Measurements from ENCODE around the gene MRPL3. TPM values are rescaled to one million over a fixed set of nuclear protein-coding genes. Genes with fewer than 3 reads are reported as not detected.

Gene MRPL3
- total RNA-seq, 1 experiment from 2014 or later = 237 TPM

Other genes with a start within 250 kb of the MRPL3 start
- 7.3 and 12.3 TPM in 2 replicates for gene NUDT16, start 121.2 kb downstream of the MRPL3 start, total RNA-seq (2014; rRNA removed; shearing (Covaris generic))